Measurements from ENCODE around the gene HSPA1L. TPM values are rescaled to one million over a fixed set of nuclear protein-coding genes. Genes with fewer than 3 reads are reported as not detected.
A peak's percentile ranks its signal among the peaks of the same experiment; 100 is the strongest.
"Not testable (repeated sequence)": the region's sequence is repeated elsewhere in the genome, so short reads cannot be mapped to it uniquely, and the experiment has no call there.

The HSPA1L gene
- polyA plus RNA-seq, 1 donor from 2014 or later, result 2.6 TPM

DNA sequence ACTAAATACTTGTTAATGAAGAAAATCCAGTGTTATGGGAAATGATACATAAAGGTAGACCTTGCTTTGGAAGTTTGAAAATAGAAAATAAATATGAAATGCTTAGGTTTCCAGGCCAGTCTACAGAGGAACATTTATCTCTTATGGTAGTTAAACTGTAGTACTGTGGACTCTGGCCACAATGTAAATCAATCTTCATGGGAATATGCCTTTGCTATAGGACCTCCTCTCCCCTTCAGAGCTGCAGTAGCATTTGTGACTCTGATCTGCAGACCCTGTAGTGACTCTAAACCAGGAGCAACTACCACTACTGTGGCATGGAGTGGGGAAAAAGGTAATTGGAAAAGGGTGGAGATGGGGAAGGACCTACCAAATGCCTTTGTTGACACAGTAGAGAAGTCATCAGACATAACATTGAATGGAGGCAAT, 4.8 kb upstream of the HSPA1L start:
- no peak overlapping the region for H3K4me2 ChIP-seq (ENCODE audit: low read length)
- no peak overlapping the region for H3K9ac ChIP-seq (ENCODE audit: low read length)

DNA sequence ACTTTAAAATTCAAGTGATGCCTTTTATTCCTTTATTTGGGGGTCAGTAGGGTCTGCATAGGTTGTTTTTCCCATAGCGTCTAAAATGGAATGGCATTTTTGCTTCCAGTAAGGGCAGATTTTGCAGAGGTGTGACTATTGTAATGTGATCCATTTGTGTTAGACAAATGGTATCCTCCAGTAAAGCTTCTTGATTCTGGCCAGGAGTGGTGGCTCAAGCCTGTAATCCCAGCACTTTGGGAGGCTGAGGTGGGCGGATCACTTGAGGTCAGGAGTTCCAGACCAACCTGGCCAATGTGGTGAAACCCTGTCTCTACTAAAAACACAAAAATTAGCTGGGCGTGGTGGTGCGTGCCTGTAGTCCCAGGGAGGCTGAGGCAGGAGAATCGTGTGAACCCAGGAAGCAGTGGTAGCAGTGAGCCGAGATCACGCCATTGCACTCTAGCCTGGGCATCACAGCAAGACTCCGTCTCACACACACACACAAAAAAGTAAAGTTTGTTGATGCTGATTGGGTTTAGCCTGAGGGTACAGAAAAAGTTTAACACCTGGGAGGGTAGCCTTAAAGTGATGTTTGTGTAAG, 2.9 kb upstream of the HSPA1L start:
- H4K20me1 ChIP-seq (ENCODE audit: insufficient read depth); H3F3A ChIP-seq (ENCODE audit: insufficient read depth, low read length, poor library complexity, severe bottlenecking); H3K27ac ChIP-seq (ENCODE audit: low read length); H3K9me3 ChIP-seq (ENCODE audit: low read length); H3K9ac ChIP-seq (ENCODE audit: low read length); H3K27me3 ChIP-seq (ENCODE audit: insufficient read depth, low read depth, low read length); H3K36me3 ChIP-seq (ENCODE audit: insufficient read depth, low read length); H3K9me2 ChIP-seq (ENCODE audit: insufficient read depth, low read length); H2AFZ ChIP-seq (ENCODE audit: low read depth, low read length); H3K4me2 ChIP-seq (ENCODE audit: low read length); H3K79me2 ChIP-seq (replicated peaks; ENCODE audit: insufficient read depth, low read length): not testable (repeated sequence)
- peak overlapping the region; percentile 52 for H3K4me3 ChIP-seq (ENCODE audit: low read length)

More for the DNA sequence above, 4.8 kb upstream of the HSPA1L start:
- no peaks in the 10 kb centered on the region for H3K9me2 ChIP-seq (ENCODE audit: insufficient read depth, low read length)
- H3K27me3 ChIP-seq (ENCODE audit: insufficient read depth, low read depth, low read length), result no peaks in the 10 kb centered on the region
- H2AFZ ChIP-seq (ENCODE audit: low read depth, low read length), result no peak overlapping the region
- H3K27ac ChIP-seq (ENCODE audit: low read length), result no peak overlapping the region
- no peaks in the 10 kb centered on the region for H4K20me1 ChIP-seq (ENCODE audit: insufficient read depth)
- no peak for TF ChIP-seq EZH2 (IDR thresholded peaks at IDR 0.05; ENCODE audit: borderline replicate concordance, insufficient read depth, low read length, poor library complexity, severe bottlenecking)
- no peak for TF ChIP-seq TAF1 (IDR thresholded peaks at IDR 0.05; ENCODE audit: low read depth)
- TF ChIP-seq RAD21 (conservative IDR thresholded peaks at IDR 0.05), result no peak
- TF ChIP-seq MXI1 (conservative IDR thresholded peaks at IDR 0.05; ENCODE audit: poor library complexity, severe bottlenecking), result no peak
- TF ChIP-seq, protein P1, sequence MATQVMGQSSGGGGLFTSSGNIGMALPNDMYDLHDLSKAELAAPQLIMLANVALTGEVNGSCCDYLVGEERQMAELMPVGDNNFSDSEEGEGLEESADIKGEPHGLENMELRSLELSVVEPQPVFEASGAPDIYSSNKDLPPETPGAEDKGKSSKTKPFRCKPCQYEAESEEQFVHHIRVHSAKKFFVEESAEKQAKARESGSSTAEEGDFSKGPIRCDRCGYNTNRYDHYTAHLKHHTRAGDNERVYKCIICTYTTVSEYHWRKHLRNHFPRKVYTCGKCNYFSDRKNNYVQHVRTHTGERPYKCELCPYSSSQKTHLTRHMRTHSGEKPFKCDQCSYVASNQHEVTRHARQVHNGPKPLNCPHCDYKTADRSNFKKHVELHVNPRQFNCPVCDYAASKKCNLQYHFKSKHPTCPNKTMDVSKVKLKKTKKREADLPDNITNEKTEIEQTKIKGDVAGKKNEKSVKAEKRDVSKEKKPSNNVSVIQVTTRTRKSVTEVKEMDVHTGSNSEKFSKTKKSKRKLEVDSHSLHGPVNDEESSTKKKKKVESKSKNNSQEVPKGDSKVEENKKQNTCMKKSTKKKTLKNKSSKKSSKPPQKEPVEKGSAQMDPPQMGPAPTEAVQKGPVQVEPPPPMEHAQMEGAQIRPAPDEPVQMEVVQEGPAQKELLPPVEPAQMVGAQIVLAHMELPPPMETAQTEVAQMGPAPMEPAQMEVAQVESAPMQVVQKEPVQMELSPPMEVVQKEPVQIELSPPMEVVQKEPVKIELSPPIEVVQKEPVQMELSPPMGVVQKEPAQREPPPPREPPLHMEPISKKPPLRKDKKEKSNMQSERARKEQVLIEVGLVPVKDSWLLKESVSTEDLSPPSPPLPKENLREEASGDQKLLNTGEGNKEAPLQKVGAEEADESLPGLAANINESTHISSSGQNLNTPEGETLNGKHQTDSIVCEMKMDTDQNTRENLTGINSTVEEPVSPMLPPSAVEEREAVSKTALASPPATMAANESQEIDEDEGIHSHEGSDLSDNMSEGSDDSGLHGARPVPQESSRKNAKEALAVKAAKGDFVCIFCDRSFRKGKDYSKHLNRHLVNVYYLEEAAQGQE (IDR thresholded peaks at IDR 0.05; ENCODE audit: borderline replicate concordance), result no peak
- no peaks in the 10 kb centered on the region for H3K36me3 ChIP-seq (ENCODE audit: insufficient read depth, low read length)
- no peaks in the 10 kb centered on the region for H3K79me2 ChIP-seq (replicated peaks; ENCODE audit: insufficient read depth, low read length)
- H3F3A ChIP-seq (ENCODE audit: insufficient read depth, low read length, poor library complexity, severe bottlenecking), result no peaks in the 10 kb centered on the region
- no peak overlapping the region for H3K4me3 ChIP-seq (ENCODE audit: low read length)
- H3K9me3 ChIP-seq (ENCODE audit: low read length), result no peaks in the 10 kb centered on the region

DNA sequence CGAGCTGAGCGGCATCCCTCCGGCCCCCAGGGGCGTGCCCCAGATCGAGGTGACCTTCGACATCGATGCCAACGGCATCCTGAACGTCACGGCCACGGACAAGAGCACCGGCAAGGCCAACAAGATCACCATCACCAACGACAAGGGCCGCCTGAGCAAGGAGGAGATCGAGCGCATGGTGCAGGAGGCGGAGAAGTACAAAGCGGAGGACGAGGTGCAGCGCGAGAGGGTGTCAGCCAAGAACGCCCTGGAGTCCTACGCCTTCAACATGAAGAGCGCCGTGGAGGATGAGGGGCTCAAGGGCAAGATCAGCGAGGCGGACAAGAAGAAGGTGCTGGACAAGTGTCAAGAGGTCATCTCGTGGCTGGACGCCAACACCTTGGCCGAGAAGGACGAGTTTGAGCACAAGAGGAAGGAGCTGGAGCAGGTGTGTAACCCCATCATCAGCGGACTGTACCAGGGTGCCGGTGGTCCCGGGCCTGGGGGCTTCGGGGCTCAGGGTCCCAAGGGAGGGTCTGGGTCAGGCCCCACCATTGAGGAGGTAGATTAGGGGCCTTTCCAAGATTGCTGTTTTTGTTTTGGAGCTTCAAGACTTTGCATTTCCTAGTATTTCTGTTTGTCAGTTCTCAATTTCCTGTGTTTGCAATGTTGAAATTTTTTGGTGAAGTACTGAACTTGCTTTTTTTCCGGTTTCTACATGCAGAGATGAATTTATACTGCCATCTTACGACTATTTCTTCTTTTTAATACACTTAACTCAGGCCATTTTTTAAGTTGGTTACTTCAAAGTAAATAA, 2.2 kb upstream of the HSPA1L start:
- H3K79me2 ChIP-seq (replicated peaks; ENCODE audit: insufficient read depth, low read length); H2AFZ ChIP-seq (ENCODE audit: low read depth, low read length); H3K9me2 ChIP-seq (ENCODE audit: insufficient read depth, low read length); H3K4me2 ChIP-seq (ENCODE audit: low read length); H3F3A ChIP-seq (ENCODE audit: insufficient read depth, low read length, poor library complexity, severe bottlenecking); H3K27ac ChIP-seq (ENCODE audit: low read length); H3K27me3 ChIP-seq (ENCODE audit: insufficient read depth, low read depth, low read length); H4K20me1 ChIP-seq (ENCODE audit: insufficient read depth); H3K9me3 ChIP-seq (ENCODE audit: low read length); H3K36me3 ChIP-seq (ENCODE audit: insufficient read depth, low read length); H3K9ac ChIP-seq (ENCODE audit: low read length): not testable (repeated sequence)
- H3K4me3 ChIP-seq (ENCODE audit: low read length), result peak overlapping the region; percentile 52
